ENCODE results near the gene ASXL1.

DNA sequence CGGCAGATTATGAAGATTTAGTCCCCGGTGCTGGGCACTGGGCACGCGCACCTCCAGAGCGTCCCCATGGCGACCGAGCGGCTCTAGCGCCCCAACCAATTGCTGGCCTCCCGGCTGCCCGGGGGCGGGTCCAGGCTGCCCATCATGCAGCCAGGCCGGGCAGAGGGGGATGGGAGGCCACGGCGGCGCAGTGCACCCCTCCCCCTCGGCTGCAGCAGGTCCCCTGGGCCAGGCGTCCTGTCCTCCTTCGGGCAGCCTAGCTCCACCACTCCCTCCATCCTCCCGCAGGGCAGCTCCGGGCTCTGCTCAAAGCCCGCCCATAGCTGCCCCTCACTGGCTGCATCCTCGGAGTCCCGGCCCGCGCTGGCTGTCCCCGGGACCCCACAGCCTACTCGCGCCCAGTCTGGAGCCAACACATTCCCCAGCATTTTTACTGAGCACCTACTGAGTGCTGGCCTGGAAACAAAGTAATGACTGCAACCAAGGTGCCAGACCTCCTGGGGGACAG, 99.4 kb downstream of the ASXL1 start:
- TF ChIP-seq, protein P1, sequence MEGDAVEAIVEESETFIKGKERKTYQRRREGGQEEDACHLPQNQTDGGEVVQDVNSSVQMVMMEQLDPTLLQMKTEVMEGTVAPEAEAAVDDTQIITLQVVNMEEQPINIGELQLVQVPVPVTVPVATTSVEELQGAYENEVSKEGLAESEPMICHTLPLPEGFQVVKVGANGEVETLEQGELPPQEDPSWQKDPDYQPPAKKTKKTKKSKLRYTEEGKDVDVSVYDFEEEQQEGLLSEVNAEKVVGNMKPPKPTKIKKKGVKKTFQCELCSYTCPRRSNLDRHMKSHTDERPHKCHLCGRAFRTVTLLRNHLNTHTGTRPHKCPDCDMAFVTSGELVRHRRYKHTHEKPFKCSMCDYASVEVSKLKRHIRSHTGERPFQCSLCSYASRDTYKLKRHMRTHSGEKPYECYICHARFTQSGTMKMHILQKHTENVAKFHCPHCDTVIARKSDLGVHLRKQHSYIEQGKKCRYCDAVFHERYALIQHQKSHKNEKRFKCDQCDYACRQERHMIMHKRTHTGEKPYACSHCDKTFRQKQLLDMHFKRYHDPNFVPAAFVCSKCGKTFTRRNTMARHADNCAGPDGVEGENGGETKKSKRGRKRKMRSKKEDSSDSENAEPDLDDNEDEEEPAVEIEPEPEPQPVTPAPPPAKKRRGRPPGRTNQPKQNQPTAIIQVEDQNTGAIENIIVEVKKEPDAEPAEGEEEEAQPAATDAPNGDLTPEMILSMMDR (IDR thresholded peaks at IDR 0.05; ENCODE audit: low read length) = no peak
- no peak for TF ChIP-seq EZH2 (IDR thresholded peaks at IDR 0.05; ENCODE audit: borderline replicate concordance, low read length)
